PFSK-1 (cell line): ENCODE results near the gene DDN.

Experiments used
- POLR2AphosphoS5 ChIP-seq: IDR thresholded peaks from 2 replicates; pipeline ENCODE4 v1.6.1; 2012; ENCODE audit warnings: low read depth, mild to moderate bottlenecking, control low read depth, low read length, moderate library complexity
- REST ChIP-seq, 2 experiments: IDR thresholded peaks; 2 replicates each; pipeline versions ENCODE4 v1.6.1 to v1.8.0; 2011 to 2012; ENCODE audit warnings: low read depth in 2 of 2, low read length in 2 of 2, control low read depth in 1 of 2, inconsistent platforms in 1 of 2, mild to moderate bottlenecking in 1 of 2, moderate library complexity in 1 of 2; ENCODE audit not compliant: insufficient read depth in 1 of 2
- SIN3A ChIP-seq: IDR thresholded peaks from 2 replicates; pipeline ENCODE4 v1.6.1; 2012; ENCODE audit warnings: mild to moderate bottlenecking, low read length, moderate library complexity, borderline replicate concordance; ENCODE audit not compliant: insufficient read depth

- no peak for TF ChIP-seq SIN3A
- no peak for TF ChIP-seq POLR2AphosphoS5
- no peak for TF ChIP-seq REST (IDR thresholded peaks at IDR 0.05; ENCODE audit: insufficient read depth in 1 of 2, low read depth in 2 of 2, low read length in 2 of 2)
Observed at GRCh38 chr12:48999371-49000131, at the start of gene DDN.
